Thyroid gland (tissue), 4 donors: ENCODE data around the gene HIVEP1.

ENCODE experiments used
- CTCF ChIP-seq, 6 experiments: fragments of 200-600 bp in 3 of 6; fragments of 450-650 bp in 3 of 6; sonication (generic) in 3 of 6; IDR thresholded peaks; one replicate each; pipeline ENCODE4 v1.5.1; 2016 to 2019; ENCODE audit warnings: antibody characterized with exemption in 6 of 6, mild to moderate bottlenecking in 2 of 6, inconsistent platforms in 1 of 6, moderate library complexity in 1 of 6
- POLR2A ChIP-seq, 2 donors: fragments of 450-650 bp; IDR thresholded peaks; one replicate each; pipeline ENCODE4 v1.6.1; 2017; ENCODE audit warnings: antibody characterized with exemption in 2 of 2, mild to moderate bottlenecking in 2 of 2, moderate library complexity in 1 of 2

- TF ChIP-seq CTCF (IDR thresholded peaks at IDR 0.05) (no peak), POLR2A (IDR thresholded peaks at IDR 0.05) (no peak)
Measured at GRCh38 chr6:12103158-12103557, 91.0 kb downstream of the HIVEP1 start.
